Measurements from ENCODE around the gene P4HTM. TPM values are rescaled to one million over a fixed set of nuclear protein-coding genes. Genes with fewer than 3 reads are reported as not detected.
A peak's percentile ranks its signal among the peaks of the same experiment; 100 is the strongest.

P4HTM gene
- total RNA-seq, 4 donors from 2014 or later, result 76.4 to 99.0 (median 88.8) TPM

DNA sequence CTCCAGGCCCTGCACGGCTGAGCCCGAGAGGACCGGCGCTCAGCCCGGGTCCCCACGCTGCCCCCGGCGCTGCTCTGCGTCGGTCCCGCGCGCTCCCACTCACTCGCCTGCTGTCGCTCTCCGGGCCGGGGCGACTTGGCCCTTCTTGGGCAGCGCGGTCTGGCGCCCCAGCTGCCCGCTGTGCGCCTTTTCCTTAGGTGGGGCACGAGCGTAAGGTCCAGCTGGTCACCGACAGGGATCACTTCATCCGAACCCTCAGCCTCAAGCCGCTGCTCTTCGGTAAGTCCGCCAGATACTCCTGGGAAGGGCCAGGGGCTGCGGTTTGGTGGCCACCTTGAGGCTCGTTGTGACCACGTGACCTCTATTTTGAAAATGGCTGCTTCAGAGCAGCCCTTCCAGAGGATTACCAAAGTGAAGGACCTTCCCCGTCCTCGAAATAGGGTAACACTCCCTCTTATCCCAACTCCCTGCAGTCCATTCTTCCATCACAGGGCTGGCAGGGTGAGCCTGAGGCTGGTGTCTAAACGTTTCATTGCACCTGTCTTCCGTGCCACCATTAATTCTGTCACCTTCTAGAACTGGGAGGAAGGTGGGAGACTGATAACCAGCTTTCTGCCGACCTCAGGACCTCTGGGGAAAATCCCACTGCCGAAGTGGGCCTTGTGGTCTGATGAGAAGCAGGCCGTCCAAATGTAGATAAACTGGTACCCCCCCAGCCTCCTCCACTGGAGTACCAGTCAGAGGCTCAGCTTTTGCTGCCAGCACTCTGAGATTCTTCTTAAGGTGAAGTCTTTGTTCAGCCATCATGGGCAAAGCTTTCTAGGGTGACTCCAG is 812 bp downstream of the P4HTM start:
- TF ChIP-seq EP300 (IDR thresholded peaks at IDR 0.05), result no peak
- TF ChIP-seq POLR2A (IDR thresholded peaks at IDR 0.05), result no peak
- TF ChIP-seq, protein P1, sequence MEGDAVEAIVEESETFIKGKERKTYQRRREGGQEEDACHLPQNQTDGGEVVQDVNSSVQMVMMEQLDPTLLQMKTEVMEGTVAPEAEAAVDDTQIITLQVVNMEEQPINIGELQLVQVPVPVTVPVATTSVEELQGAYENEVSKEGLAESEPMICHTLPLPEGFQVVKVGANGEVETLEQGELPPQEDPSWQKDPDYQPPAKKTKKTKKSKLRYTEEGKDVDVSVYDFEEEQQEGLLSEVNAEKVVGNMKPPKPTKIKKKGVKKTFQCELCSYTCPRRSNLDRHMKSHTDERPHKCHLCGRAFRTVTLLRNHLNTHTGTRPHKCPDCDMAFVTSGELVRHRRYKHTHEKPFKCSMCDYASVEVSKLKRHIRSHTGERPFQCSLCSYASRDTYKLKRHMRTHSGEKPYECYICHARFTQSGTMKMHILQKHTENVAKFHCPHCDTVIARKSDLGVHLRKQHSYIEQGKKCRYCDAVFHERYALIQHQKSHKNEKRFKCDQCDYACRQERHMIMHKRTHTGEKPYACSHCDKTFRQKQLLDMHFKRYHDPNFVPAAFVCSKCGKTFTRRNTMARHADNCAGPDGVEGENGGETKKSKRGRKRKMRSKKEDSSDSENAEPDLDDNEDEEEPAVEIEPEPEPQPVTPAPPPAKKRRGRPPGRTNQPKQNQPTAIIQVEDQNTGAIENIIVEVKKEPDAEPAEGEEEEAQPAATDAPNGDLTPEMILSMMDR (IDR thresholded peaks at IDR 0.05), result no peak
- Histone ChIP-seq H3K36me3 (peaks cover 0 to 29% (median 0%) of the 10 kb centered on the region in 3 donors), H3K4me1 (peaks cover 4 to 38% (median 18%) of the 10 kb centered on the region in 4 donors), H3K27ac (peak overlapping the region; percentile 86 to 98 (median 94)), H3K9me3 (no peaks in the 10 kb centered on the region), H3K4me3 (peak overlapping the region; percentile 89 to 96 (median 92)), H3K27me3 (no peaks in the 10 kb centered on the region)
- no peak for DNase-seq (ENCODE audit: low spot score in 2 of 2)
- WGBS, 2 donors, result 10 to 11% methylated on average over 20 to 24 of the region's 40 CpGs

DNA sequence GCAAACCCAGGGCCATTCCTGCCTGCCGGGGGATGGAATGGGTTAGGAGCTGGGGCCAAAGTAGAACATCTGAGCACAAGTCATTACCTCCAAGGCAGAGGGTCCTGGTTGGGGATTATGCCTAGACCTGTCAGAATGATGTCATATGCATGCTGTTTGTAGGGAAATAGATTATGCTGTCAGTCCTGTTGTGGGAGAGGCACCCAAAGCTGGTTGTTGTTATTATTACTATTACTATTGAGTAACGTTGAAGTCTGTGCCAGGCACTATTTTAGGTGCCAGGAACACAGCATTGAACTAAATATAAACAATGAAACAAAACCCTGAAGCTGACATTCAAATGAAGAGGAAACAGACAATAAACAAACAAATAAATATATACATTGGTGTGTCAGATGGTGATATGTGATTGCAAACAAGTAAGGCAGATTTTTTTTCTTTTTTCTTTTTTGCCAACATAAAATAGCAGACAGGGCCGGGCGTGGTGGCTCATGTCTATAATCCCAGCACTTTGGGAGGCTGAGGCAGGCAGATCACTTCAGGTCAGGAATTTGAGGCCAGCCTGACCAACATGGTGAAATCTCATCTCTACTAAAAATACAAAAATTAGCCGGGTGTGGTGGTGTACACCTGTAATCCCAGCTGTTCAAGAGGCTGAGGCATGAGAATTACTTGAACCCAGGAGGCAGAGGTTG is 2.0 kb downstream of the P4HTM start:
- no peaks in the 10 kb centered on the region for H3K9me3 ChIP-seq
- peak overlapping the region in 3 of 4 donors; percentile 90 to 98 (median 97) for H3K27ac ChIP-seq
- H3K4me3 ChIP-seq, result peak overlapping the region in 1 of 4 donors; percentile 91
- H3K36me3 ChIP-seq, result peaks cover 0 to 28% (median 5%) of the 10 kb centered on the region in 3 donors
- peaks cover 4 to 38% (median 18%) of the 10 kb centered on the region in 4 donors for H3K4me1 ChIP-seq
- H3K27me3 ChIP-seq, result no peaks in the 10 kb centered on the region
- TF ChIP-seq, protein P1 (IDR thresholded peaks at IDR 0.05), result no peak
- TF ChIP-seq POLR2A (IDR thresholded peaks at IDR 0.05), result no peak
- TF ChIP-seq EP300 (IDR thresholded peaks at IDR 0.05), result no peak
- DNase-seq (ENCODE audit: low spot score in 2 of 2), result no peak
- WGBS, 2 donors, result 71 to 85% methylated on average over 5 of the region's 5 CpGs

DNA sequence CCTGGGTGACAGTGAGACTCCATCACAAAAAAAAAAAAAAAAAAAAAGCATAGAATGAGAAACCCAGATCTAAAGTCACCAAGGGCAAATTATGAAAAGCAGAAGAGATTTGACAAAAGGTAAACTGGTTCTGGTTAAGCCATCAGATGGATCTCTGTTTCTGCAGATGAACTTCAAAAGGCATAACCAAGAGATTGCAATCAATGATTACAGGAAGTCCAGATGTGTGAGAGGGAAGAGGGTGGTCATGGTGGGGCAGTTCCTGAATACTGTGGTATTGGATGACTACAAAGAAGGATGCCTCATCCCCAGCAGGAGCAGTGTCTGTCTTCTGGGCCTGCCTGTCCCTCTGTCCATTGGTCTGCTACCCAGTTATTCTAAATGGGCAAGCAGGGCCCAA is 3.8 kb downstream of the P4HTM start:
- H3K9me3 ChIP-seq, result no peaks in the 10 kb centered on the region
- no peaks in the 10 kb centered on the region for H3K27me3 ChIP-seq
- H3K4me3 ChIP-seq, result no peak overlapping the region
- peaks cover 0 to 44% (median 5%) of the 10 kb centered on the region in 3 donors for H3K36me3 ChIP-seq
- H3K27ac ChIP-seq, result no peak overlapping the region
- TF ChIP-seq POLR2A (IDR thresholded peaks at IDR 0.05) (no peak), EP300 (IDR thresholded peaks at IDR 0.05) (no peak)
- TF ChIP-seq, protein P1 (IDR thresholded peaks at IDR 0.05), result no peak
- no peak for DNase-seq (ENCODE audit: low spot score in 2 of 2)
- peaks cover 4 to 33% (median 15%) of the 10 kb centered on the region in 4 donors for H3K4me1 ChIP-seq

DNA sequence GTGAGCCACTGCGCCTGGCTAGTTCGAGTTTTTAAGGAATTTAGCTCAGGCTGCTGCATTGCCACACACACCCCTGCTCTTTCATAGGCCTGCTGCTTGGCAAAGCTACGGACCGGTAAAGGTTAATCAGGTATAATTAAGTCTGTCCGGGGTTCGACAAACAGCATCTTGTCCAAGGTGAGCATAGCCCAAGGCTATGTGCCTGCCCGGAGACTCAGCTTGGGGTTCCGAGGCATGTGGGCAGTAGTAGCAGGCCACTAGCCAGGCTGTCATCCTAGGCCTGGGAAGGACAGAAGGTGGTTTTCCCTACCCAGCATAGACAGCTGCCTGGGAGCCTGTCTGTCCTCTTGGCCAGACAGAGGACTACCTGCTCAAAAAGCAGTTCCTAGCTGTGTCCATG is 6.6 kb downstream of the P4HTM start:
- 93 to 96% methylated on average over 8 of the region's 8 CpGs for WGBS, 2 donors
- no peak for DNase-seq (ENCODE audit: low spot score in 2 of 2)
- Histone ChIP-seq H3K27me3 (no peaks in the 10 kb centered on the region), H3K27ac (no peak overlapping the region), H3K4me3 (no peak overlapping the region), H3K4me1 (peaks cover 0 to 17% (median 2%) of the 10 kb centered on the region in 4 donors), H3K9me3 (no peaks in the 10 kb centered on the region), H3K36me3 (peaks cover 0 to 57% (median 5%) of the 10 kb centered on the region in 3 donors)
- TF ChIP-seq EP300 (IDR thresholded peaks at IDR 0.05) (no peak), POLR2A (IDR thresholded peaks at IDR 0.05) (no peak)

DNA sequence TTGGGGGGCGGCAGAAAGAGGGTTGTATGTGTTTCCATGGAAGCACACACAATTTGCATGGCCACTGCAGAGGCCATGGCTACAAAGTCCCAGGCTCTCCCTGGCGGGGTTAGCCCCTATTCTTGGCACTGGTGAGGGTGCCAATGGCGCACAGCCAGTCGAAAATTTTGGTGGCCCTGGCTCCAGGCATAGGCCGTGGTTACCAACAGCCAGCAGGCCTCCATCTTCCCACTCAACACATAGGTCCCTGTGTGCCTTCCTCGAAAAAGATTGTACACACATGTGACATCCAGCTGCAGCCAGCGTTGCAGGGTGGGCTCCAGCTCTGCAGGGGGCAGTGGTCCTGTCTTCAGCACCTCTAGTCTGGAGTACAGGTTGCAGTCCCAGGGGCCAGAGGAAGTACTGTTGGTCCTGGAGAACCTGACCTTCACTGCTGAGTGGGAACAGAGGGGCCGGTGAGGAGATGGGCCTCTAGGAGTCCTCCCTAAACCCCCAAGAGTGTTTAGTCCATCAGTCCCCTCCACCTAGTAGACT is 7.1 kb downstream of the P4HTM start:
- no peak for DNase-seq (ENCODE audit: low spot score in 2 of 2)
- WGBS, 2 donors, result 81 to 86% methylated on average over 7 of the region's 8 CpGs
- peaks cover 0 to 12% (median 0%) of the 10 kb centered on the region in 4 donors for H3K4me1 ChIP-seq
- H3K27ac ChIP-seq, result no peak overlapping the region
- peaks cover 0 to 62% (median 5%) of the 10 kb centered on the region in 3 donors for H3K36me3 ChIP-seq
- no peak overlapping the region for H3K4me3 ChIP-seq
- H3K27me3 ChIP-seq, result no peaks in the 10 kb centered on the region
- TF ChIP-seq POLR2A (IDR thresholded peaks at IDR 0.05) (no peak), EP300 (IDR thresholded peaks at IDR 0.05) (no peak)
- TF ChIP-seq, protein P1 (IDR thresholded peaks at IDR 0.05), result no peak
- H3K9me3 ChIP-seq, result no peaks in the 10 kb centered on the region
